Lower leg skin (tissue), 3 donors: ENCODE data around the gene CTSZ.

Experiments
- CTCF ChIP-seq, 3 donors: fragments of 450-650 bp; IDR thresholded peaks; one replicate each; pipeline ENCODE4 v1.5.1; 2016; ENCODE audit warnings: antibody characterized with exemption in 3 of 3, mild to moderate bottlenecking in 3 of 3, moderate library complexity in 2 of 3
- POLR2A ChIP-seq, 2 donors: fragments of 450-650 bp; IDR thresholded peaks; one replicate each; pipeline ENCODE4 v1.6.1; 2016 to 2017; ENCODE audit warnings: antibody characterized with exemption in 2 of 2, mild to moderate bottlenecking in 1 of 2, moderate library complexity in 1 of 2

GRCh38 chr20:59015411-59015810 is 8.4 kb upstream of the CTSZ start:
- TF ChIP-seq CTCF (IDR thresholded peaks at IDR 0.05) (no peak), POLR2A (IDR thresholded peaks at IDR 0.05) (no peak)
